ENCODE data around the gene IDNK. TPM values are rescaled to one million over a fixed set of nuclear protein-coding genes. Genes with fewer than 3 reads are reported as not detected.
A peak's percentile ranks its signal among the peaks of the same experiment; 100 is the strongest.

The IDNK gene
- total RNA-seq, 1 experiment from 2014 or later = 3.3 TPM

- no peak overlapping the region for H3K4me2 ChIP-seq (ENCODE audit: low read length)
- H4K20me1 ChIP-seq (ENCODE audit: insufficient read depth) = peaks cover 4% of the 10 kb centered on the region; the same call in 1 of the 2 replicates
- TF ChIP-seq POLR2A (IDR thresholded peaks at IDR 0.05; ENCODE audit: borderline replicate concordance, extremely low read depth, insufficient read depth, insufficient read length) (no peak), TCF7L2 (IDR thresholded peaks at IDR 0.05; ENCODE audit: borderline replicate concordance, extremely low read depth, insufficient read depth, insufficient read length) (peak; percentile 28), ELF1 (IDR thresholded peaks at IDR 0.05; ENCODE audit: borderline replicate concordance, low read depth) (no peak)
- RAD21 ChIA-PET (ENCODE audit: low non-redundant PET in 1 of 2, low total read pairs in 2 of 2, uncharacterized antibody in 2 of 2, unreplicated experiment in 2 of 2) = no interaction called here
- no TSS peak for BruUV-seq (replicated peaks)
- H3K4me1 ChIP-seq (ENCODE audit: control insufficient read depth in 1 of 2, insufficient read depth in 2 of 2, low read length in 2 of 2) = no peaks in the 10 kb centered on the region
- no peaks in the 10 kb centered on the region for H3K79me2 ChIP-seq (ENCODE audit: insufficient read depth, low read length)
- no peaks in the 10 kb centered on the region for H3K36me3 ChIP-seq (ENCODE audit: control insufficient read depth in 1 of 2, insufficient read depth in 2 of 2, low read length in 2 of 2)
- no peaks in the 10 kb centered on the region for H3K27me3 ChIP-seq (ENCODE audit: insufficient read depth, low read length)
- no peak overlapping the region for H3K9ac ChIP-seq (ENCODE audit: low read length)
- no peaks in the 10 kb centered on the region for H3K9me2 ChIP-seq (ENCODE audit: insufficient read depth)
- H2AFZ ChIP-seq (ENCODE audit: low read depth, low read length, poor library complexity, severe bottlenecking) = no peak overlapping the region
- ATAC-seq (no peak), DNase-seq (ENCODE audit: low read depth, low spot score) (no peak)
- intact Hi-C loops (cut with micrococcal nuclease) = no loop called here
- no peaks in the 10 kb centered on the region for H3K9me3 ChIP-seq (ENCODE audit: control insufficient read depth in 1 of 2, insufficient read depth in 1 of 2, low read depth in 1 of 2, low read length in 2 of 2)
- CTCF ChIA-PET = interaction anchor here (1.4 to 1.6 kb wide), 2 partner anchors 13 to 17 kb away, joined by 3 to 4 read pairs; no protein-coding TSS in a partner anchor
- POLR2A ChIA-PET = no interaction called here
- H3K27ac ChIP-seq (ENCODE audit: low read depth, low read length) = no peak overlapping the region
- no peak overlapping the region for H3K4me3 ChIP-seq (replicated peaks in 1 of 2; ENCODE audit: low read depth in 1 of 2, low read length in 2 of 2)
These were observed 14.4 kb downstream of the IDNK start for GRCh38 chr9:83637389-83637788.

- Histone ChIP-seq H3K4me1 (ENCODE audit: control insufficient read depth in 1 of 2, insufficient read depth in 2 of 2, low read length in 2 of 2) (no peaks in the 10 kb centered on the region), H3K4me3 (replicated peaks in 1 of 2; ENCODE audit: low read depth in 1 of 2, low read length in 2 of 2) (no peak overlapping the region), H3K4me2 (ENCODE audit: low read length) (no peak overlapping the region), H3K9ac (ENCODE audit: low read length) (no peak overlapping the region), H3K36me3 (ENCODE audit: control insufficient read depth in 1 of 2, insufficient read depth in 2 of 2, low read length in 2 of 2) (no peaks in the 10 kb centered on the region), H3K9me3 (ENCODE audit: control insufficient read depth in 1 of 2, insufficient read depth in 1 of 2, low read depth in 1 of 2, low read length in 2 of 2) (no peaks in the 10 kb centered on the region), H3K9me2 (ENCODE audit: insufficient read depth) (no peaks in the 10 kb centered on the region), H3K27me3 (ENCODE audit: insufficient read depth, low read length) (no peaks in the 10 kb centered on the region), H3K27ac (ENCODE audit: low read depth, low read length) (no peak overlapping the region), H2AFZ (ENCODE audit: low read depth, low read length, poor library complexity, severe bottlenecking) (no peak overlapping the region), H4K20me1 (ENCODE audit: insufficient read depth) (peaks cover 4% of the 10 kb centered on the region; the same call in 1 of the 2 replicates), H3K79me2 (ENCODE audit: insufficient read depth, low read length) (no peaks in the 10 kb centered on the region)
- intact Hi-C loops (cut with micrococcal nuclease) = no loop called here
- ChIA-PET POLR2A (no interaction called here), RAD21 (ENCODE audit: low non-redundant PET in 1 of 2, low total read pairs in 2 of 2, uncharacterized antibody in 2 of 2, unreplicated experiment in 2 of 2) (no interaction called here), CTCF (interaction anchor here (0.5 to 1.7 kb wide), 2 partner anchors 10 to 305 kb away, joined by 3 to 5 read pairs; no protein-coding TSS in a partner anchor)
- BruUV-seq (replicated peaks) = no TSS peak
- no peak for DNase-seq (ENCODE audit: low read depth, low spot score)
- ATAC-seq = no peak
- TF ChIP-seq MAX (IDR thresholded peaks at IDR 0.05) (no peak), POLR2AphosphoS5 (IDR thresholded peaks at IDR 0.05; ENCODE audit: low read depth, low read length) (no peak), ZFX (IDR thresholded peaks at IDR 0.05) (no peak), SRF (IDR thresholded peaks at IDR 0.05; ENCODE audit: low read depth) (no peak), EZH2phosphoT487 (IDR thresholded peaks at IDR 0.05; ENCODE audit: borderline replicate concordance) (no peak), CBX3 (IDR thresholded peaks at IDR 0.05; ENCODE audit: low read depth) (no peak), ELF1 (IDR thresholded peaks at IDR 0.05; ENCODE audit: borderline replicate concordance, low read depth) (no peak)
These were observed 16.3 kb downstream of the IDNK start for GRCh38 chr9:83639266-83639665.

All from HCT116 (cell line).